ENCODE results near the gene MYT1. TPM values are rescaled to one million over a fixed set of nuclear protein-coding genes. Genes with fewer than 3 reads are reported as not detected.

MYT1 gene
- total and polyA plus RNA-seq, 2 of the 13 experiments (the other 11 are each of a cell fraction or from before 2014, with no cell fraction given), result 0.58 to 2.5 TPM

- peak; percentile 17; the same call in 1 of the 2 replicates for TF ChIP-seq HNF1B (CRISPR knock-in tag; IDR thresholded peaks at IDR 0.05)
- TF ChIP-seq ZNF17 (CRISPR knock-in tag; IDR thresholded peaks at IDR 0.05), result no peak
- no peak for TF ChIP-seq RNF219 (CRISPR knock-in tag; IDR thresholded peaks at IDR 0.05)
- TF ChIP-seq ETS1 (CRISPR knock-in tag; IDR thresholded peaks at IDR 0.05), result no peak
- TF ChIP-seq TRIM22 (IDR thresholded peaks at IDR 0.05), result no peak
- no peak for TF ChIP-seq CBX1 (IDR thresholded peaks at IDR 0.05; ENCODE audit: low read depth)
- TF ChIP-seq ZNF574 (CRISPR knock-in tag; IDR thresholded peaks at IDR 0.05), result peak; percentile 58
- TF ChIP-seq SP5 (CRISPR knock-in tag; IDR thresholded peaks at IDR 0.05; ENCODE audit: borderline replicate concordance, low read depth), result peak; percentile 53; the same call in 1 of the 2 replicates
- no peak for TF ChIP-seq CBX2 (IDR thresholded peaks at IDR 0.05; ENCODE audit: low read depth, low read length)
- no peak for TF ChIP-seq CBX2 (CRISPR knock-in tag; IDR thresholded peaks at IDR 0.05; ENCODE audit: low read depth)
- TF ChIP-seq CSRNP2 (CRISPR knock-in tag; conservative IDR thresholded peaks at IDR 0.05; ENCODE audit: low read depth), result no peak
- TF ChIP-seq PHF5A (CRISPR knock-in tag; IDR thresholded peaks at IDR 0.05; ENCODE audit: low read depth, unreplicated experiment), result no peak
- TF ChIP-seq ZNF33A (CRISPR knock-in tag; IDR thresholded peaks at IDR 0.05; ENCODE audit: borderline replicate concordance), result no peak
- no peak for TF ChIP-seq ZNF460 (CRISPR knock-in tag; IDR thresholded peaks at IDR 0.05; ENCODE audit: borderline replicate concordance)
- no peak for TF ChIP-seq RORA (CRISPR knock-in tag; IDR thresholded peaks at IDR 0.05)
- 0 out of 2 replicates have a peak, but pooled peaks have one; percentile 19 for TF ChIP-seq KDM1A (CRISPR knock-in tag; IDR thresholded peaks at IDR 0.05)
- TF ChIP-seq FIP1L1 (IDR thresholded peaks at IDR 0.05; ENCODE audit: borderline replicate concordance, insufficient read depth, low read depth, low read length), result no peak
Observed at GRCh38 chr20:64220891-64221527, 56.8 kb downstream of the MYT1 start (continued).

Data from HepG2 (cell line).